Loucy (cell line): ENCODE results near the gene SCMH1.

Experiments used
- H2AFZ ChIP-seq: fragments of 200-600 bp; sonication (generic); 2 replicates; pipeline ENCODE4 v1.6.0; 2016; ENCODE audit warnings: antibody characterized with exemption, mild to moderate bottlenecking, low read length, moderate library complexity
- H3F3A ChIP-seq: fragments of 200-600 bp; 2 replicates; pipeline ENCODE4 v1.6.0; 2016; ENCODE audit warnings: antibody characterized with exemption, low read depth, mild to moderate bottlenecking
- H3K27me3 ChIP-seq: fragments of 200-600 bp; sonication (generic); 2 replicates; pipeline ENCODE4 v1.6.1; 2014; ENCODE audit warnings: low read length, mild to moderate bottlenecking; ENCODE audit not compliant: insufficient read depth, poor library complexity, severe bottlenecking
- H3K36me3 ChIP-seq: fragments of 200-600 bp; sonication (generic); 2 replicates; pipeline ENCODE4 v1.6.1; 2016; ENCODE audit warnings: low read length; ENCODE audit not compliant: insufficient read depth
- H3K4me1 ChIP-seq: fragments of 200-600 bp; sonication (generic); 2 replicates; pipeline ENCODE4 v1.5.1; 2014; ENCODE audit warnings: low read length, mild to moderate bottlenecking; ENCODE audit not compliant: insufficient read depth, poor library complexity, severe bottlenecking
- H3K4me2 ChIP-seq: fragments of 200-600 bp; sonication (generic); 2 replicates; pipeline ENCODE4 v1.6.0; 2014; ENCODE audit warnings: antibody characterized with exemption, low read length, low read depth, mild to moderate bottlenecking; ENCODE audit not compliant: poor library complexity, severe bottlenecking
- H3K4me3 ChIP-seq: fragments of 200-600 bp; sonication (generic); 2 replicates; pipeline ENCODE4 v1.5.1; 2014; ENCODE audit warnings: low read length, mild to moderate bottlenecking, mixed read lengths; ENCODE audit not compliant: poor library complexity, severe bottlenecking
- H3K79me2 ChIP-seq: fragments of 200-600 bp; sonication (generic); 2 replicates; pipeline ENCODE4 v1.6.1; 2014; ENCODE audit warnings: low read length; ENCODE audit not compliant: insufficient read depth
- H3K9ac ChIP-seq: fragments of 200-600 bp; sonication (generic); 2 replicates; pipeline ENCODE4 v1.6.0; 2014; ENCODE audit warnings: mild to moderate bottlenecking, low read depth, low read length, moderate library complexity; ENCODE audit not compliant: poor library complexity, severe bottlenecking
- H3K9me2 ChIP-seq: fragments of 200-600 bp; sonication (generic); replicated peaks from 2 replicates; pipeline ENCODE4 v1.6.1; 2016; ENCODE audit warnings: low read depth, low read length, mixed read lengths
- H3K9me3 ChIP-seq: fragments of 200-600 bp; sonication (generic); 2 replicates; pipeline ENCODE4 v1.6.1; 2014; ENCODE audit warnings: mild to moderate bottlenecking, antibody characterized with exemption, low read length, low read depth; ENCODE audit not compliant: insufficient read depth
- H4K20me1 ChIP-seq: fragments of 200-600 bp; sonication (generic); 2 replicates; pipeline ENCODE4 v1.6.0; 2014; ENCODE audit warnings: antibody characterized with exemption, low read length, mild to moderate bottlenecking; ENCODE audit not compliant: insufficient read depth, poor library complexity, severe bottlenecking
- CTCF ChIP-seq: fragments of 200-600 bp; sonication (generic); conservative IDR thresholded peaks from 2 replicates; pipeline ENCODE4 v1.5.1; 2014; ENCODE audit warnings: mild to moderate bottlenecking, antibody characterized with exemption, low read length
- EZH2phosphoT487 ChIP-seq: fragments of 200-600 bp; IDR thresholded peaks from 2 replicates; pipeline ENCODE4 v1.6.1; 2018; ENCODE audit warnings: antibody characterized with exemption, mild to moderate bottlenecking, moderate library complexity, borderline replicate concordance

SCMH1 gene

GRCh38 chr1:41037116-41037903, 204.8 kb downstream of the SCMH1 start:
- no peak overlapping the region for H3K4me2 ChIP-seq
- H3K9me2 ChIP-seq: no peaks in the 10 kb centered on the region
- H3K9me3 ChIP-seq: no peaks in the 10 kb centered on the region
- H3K36me3 ChIP-seq: peaks cover 87% of the 10 kb centered on the region; the same call in 1 of the 2 replicates
- H3K4me3 ChIP-seq: no peak overlapping the region
- H4K20me1 ChIP-seq: no peaks in the 10 kb centered on the region
- H3K27me3 ChIP-seq: no peaks in the 10 kb centered on the region
- no peaks in the 10 kb centered on the region for H3K4me1 ChIP-seq
- no peak overlapping the region for H2AFZ ChIP-seq
- no peak for TF ChIP-seq CTCF
- no peak for TF ChIP-seq EZH2phosphoT487
- H3K9ac ChIP-seq: no peak overlapping the region
- no peaks in the 10 kb centered on the region for H3K79me2 ChIP-seq
- H3F3A ChIP-seq: no peaks in the 10 kb centered on the region

- Histone ChIP-seq H3K9me2 (no peaks in the 10 kb centered on the region), H3K27me3 (no peaks in the 10 kb centered on the region), H3K9ac (no peak overlapping the region), H3K9me3 (no peaks in the 10 kb centered on the region), H3K4me1 (no peaks in the 10 kb centered on the region), H3K4me2 (no peak overlapping the region), H3K36me3 (peaks cover 85% of the 10 kb centered on the region), H3F3A (no peaks in the 10 kb centered on the region), H3K79me2 (no peaks in the 10 kb centered on the region), H2AFZ (no peak overlapping the region), H4K20me1 (no peaks in the 10 kb centered on the region), H3K4me3 (no peak overlapping the region)
- TF ChIP-seq CTCF (no peak), EZH2phosphoT487 (no peak)
These were observed 208.8 kb downstream of the SCMH1 start for GRCh38 chr1:41033272-41033671.

GRCh38 chr1:41032147-41032546, 210.0 kb downstream of the SCMH1 start:
- no peak overlapping the region for H3K4me2 ChIP-seq
- H4K20me1 ChIP-seq: no peaks in the 10 kb centered on the region
- TF ChIP-seq EZH2phosphoT487: no peak
- TF ChIP-seq CTCF: no peak
- H3K79me2 ChIP-seq: no peaks in the 10 kb centered on the region
- no peaks in the 10 kb centered on the region for H3K4me1 ChIP-seq
- peaks cover 85% of the 10 kb centered on the region for H3K36me3 ChIP-seq
- no peaks in the 10 kb centered on the region for H3F3A ChIP-seq
- H2AFZ ChIP-seq: no peak overlapping the region
- H3K9ac ChIP-seq: no peak overlapping the region
- no peaks in the 10 kb centered on the region for H3K9me3 ChIP-seq
- H3K9me2 ChIP-seq: no peaks in the 10 kb centered on the region
- no peaks in the 10 kb centered on the region for H3K27me3 ChIP-seq
- no peak overlapping the region for H3K4me3 ChIP-seq
